GM10847 (cell line): ENCODE results near the gene GPR107.

Experiments used
- POLR2A ChIP-seq: IDR thresholded peaks from 2 replicates; pipeline ENCODE4 v1.6.1; 2011; ENCODE audit not compliant: insufficient read length; ENCODE audit errors: extremely low read depth

Gene GPR107

DNA sequence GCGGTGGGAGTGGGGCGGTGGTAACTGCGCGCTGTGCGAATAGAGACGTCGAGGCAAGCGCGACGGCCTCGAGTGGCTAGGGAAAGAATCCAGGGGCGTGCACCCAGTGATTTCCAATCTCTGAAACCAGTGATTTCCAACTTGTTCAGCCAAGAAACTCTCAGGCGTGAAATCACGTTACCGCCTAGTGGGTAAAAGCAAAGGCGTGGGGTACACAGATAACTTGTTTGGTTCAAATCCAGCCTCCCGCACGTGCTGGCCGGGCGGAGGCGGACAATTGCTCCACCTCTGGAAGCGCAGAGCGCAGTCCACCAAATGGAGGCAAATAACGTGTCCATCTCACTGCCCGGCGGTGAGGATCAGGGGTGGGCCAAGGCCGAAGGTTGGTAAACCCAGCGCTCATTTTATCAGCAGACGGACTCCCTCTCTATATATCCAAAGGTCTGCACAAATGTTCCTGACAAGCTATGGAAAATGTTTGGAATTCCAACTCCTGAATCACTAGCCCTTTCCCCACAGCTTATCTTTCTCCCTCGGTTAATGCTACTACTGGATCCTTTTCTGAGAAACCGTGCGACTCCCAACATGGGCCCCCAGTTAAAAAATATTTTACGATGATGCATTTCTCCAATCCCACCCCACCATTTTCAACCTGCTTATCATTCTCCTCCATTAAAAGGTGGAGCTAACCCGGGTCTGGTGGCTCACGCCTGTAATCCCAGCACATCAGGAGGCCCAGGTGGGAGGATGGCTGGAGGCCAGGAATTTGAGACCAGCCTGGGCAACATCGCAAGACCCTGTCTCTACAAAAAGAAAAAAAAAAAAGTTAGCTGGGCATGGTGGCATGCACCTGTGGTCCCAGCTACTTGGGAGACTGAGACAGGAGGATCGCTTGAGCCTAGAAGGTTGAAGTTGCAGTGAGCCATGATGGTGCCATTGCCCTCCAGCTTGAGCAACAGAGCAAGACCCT is 9.8 kb upstream of the GPR107 start:
- TF ChIP-seq POLR2A = no peak

DNA sequence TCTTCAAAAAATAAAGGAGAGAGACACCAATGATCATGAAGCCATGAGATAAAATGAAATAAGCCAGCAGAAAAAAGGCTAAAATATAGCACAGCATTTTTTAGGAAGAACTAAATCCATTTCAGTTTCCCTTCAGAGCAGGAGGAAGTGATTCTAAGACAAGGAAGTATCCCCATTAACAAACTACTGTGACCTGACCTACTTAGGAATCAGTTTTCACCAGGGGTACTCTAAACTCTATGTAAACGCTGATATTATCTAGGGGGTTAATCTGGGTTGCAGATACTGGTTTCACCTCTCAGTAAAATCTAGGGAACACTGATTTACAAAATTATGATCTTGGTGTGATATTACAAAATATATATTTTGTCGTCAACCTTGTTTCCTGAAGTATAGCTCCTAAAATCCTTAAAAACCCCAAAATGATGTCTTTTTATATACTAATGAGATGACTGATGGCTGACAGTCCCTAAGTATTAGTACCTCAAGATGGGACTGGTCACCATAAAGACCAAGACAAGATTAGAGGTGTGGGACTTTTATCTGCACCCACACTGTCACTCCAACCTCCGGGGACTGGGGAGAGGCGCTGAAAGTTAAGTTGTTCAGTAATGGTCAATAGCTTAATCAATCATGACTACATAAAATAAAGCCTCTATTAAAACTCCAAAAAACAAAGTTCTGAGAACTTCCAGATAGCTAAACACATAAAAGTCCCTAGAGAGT is 7.8 kb upstream of the GPR107 start:
- no peak for TF ChIP-seq POLR2A

DNA sequence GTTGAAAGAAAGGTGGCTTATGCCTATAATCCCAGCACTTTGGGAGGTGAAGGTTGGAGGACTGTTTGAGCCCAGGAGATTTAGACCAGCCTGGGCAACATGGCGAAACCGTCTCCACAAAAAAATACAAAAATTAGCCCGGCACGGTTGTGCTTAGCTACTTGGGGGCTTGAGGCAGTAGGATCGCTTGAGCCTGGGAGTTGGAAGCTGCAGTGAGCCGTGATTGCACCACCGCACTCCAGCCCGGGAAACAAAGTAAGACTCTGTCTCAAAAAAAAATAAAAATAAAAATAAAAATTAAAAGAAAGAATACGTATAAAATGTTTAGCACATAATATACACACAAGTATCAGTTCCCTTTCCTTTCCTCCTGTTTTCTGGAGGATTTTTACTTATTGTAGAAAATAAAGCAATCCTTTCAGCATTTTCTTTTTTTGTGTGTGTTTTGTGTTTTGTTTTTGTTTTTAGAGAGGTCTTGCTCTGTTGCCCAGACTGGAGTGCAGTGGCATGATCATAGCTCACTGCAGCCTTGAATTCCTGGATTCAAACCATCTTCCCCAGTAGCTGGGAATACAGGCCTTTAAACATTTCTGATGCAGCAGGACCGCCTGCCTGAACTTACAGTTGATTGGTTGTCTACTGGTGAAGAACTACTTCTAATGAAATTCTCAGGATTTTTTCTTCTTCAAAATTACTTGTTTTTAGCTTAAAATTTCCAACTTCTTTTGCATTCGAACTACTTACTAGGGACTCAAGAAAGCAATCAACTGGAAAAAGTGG is 4.1 kb upstream of the GPR107 start:
- no peak for TF ChIP-seq POLR2A

DNA sequence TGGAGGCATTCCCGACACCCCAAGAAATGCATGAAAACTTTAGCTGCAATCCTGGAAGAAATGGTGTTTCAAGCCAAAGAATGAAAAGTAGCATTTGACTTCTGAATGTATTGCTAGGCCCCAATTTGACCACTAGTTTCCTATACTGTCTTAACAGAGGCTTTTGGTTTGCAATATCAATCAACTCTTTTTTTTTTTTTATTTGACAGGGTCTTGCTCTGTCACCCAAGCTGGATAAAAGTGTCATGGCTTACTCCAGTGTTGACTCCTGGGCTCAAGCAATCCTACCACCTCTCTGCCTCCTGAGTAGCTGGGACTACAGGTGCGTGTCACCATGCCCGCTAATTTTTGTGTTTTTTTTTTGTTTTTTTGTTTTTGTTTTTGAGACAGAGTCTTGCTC is 3.2 kb upstream of the GPR107 start:
- TF ChIP-seq POLR2A = no peak

DNA sequence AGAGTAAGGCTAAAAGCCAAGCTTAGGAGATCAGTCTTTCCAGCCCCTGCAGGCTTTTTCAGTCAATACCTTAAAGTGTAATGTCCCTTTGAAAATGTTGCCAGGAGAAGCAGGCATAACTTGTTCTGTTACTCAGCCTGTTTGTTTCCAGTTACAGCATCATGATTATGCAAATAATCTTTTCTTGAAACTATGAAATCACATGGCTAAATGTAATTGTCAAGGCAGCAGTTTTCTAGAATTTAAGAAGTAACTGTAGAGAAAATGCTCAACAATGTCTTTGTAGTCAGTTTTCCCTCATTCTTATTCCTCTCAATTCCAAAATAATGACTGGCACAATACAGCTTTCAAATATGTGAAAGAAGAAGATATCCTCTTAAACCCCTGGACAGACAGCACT is 1.9 kb upstream of the GPR107 start:
- no peak for TF ChIP-seq POLR2A

DNA sequence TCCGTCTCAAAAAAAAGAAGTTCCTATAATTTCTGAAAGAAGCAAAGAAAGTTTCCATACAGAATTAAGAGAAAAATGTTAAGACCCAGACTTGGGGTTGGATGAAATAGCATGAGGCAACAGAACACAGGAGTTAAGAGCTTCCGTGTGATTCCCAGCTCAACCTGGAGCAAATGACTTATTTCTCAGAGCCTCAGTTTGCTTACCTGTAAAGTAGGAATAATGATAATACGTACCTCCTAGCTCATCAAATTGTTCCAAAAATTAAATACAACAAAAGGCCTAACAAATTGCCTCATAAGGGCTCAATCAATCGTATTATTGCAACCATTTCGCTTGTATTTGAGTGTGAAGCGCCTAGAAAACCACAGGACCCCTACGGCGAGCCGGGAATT is 600 bp upstream of the GPR107 start:
- no peak for TF ChIP-seq POLR2A

DNA sequence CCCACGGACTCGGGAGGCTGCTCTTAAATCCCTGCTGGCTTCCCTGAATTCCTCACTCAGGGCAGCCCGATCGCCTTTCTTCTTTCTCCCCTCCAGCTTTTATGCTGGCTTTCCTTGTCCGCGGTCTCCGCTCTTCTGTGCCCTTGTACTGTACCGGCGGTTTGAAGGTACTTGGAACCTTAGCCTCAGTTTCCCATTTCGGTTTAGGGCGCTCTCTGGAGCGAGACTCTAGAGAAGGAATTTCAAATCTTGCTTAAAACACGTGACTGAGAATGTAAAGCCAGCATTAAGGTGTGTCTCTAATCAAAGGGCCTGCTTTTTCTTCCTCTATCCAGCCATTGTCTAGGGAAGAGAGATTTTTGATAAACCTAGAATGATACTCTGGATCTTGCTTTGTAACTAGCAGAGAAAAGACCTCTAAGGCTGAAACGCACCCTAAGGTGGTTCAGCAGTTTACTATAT is 650 bp downstream of the GPR107 start:
- no peak for TF ChIP-seq POLR2A

DNA sequence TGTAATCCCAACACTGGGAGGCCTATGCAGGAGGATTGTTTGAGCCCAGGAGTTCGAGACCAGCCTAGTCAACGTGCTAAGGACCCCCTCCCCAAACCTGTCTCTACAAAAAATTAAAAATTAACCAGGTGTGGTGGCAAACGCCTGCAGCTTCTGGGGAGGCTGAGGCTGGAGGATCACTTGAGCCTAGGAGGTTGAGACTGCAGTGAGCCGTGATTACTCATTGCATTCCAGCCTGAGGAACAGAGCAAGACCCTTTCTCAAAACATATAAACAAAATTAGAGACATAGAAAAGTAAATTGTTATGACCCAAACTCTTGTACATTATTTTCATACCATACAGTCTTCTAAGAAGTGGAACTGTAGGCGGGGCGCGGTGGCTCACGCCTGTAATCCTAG is 1.1 kb downstream of the GPR107 start:
- no peak for TF ChIP-seq POLR2A

DNA sequence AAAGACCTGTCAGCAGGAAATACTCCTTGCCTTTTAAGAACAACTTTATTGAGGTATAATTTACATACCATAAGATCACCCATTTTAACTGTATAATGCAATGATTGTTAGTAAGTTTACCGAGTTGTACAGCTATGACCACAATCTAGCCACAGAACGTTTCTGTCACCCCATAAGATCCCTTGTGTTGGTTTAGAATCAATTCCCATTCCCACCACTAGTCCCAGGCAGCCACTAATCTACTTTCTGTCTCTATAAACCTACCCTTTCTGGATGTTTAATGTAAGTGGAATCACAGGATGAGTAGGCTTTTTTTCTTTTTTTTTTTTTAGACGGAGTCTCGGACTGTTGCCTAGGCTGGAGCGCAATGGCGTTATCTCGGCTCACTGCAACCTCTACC is 4.4 kb downstream of the GPR107 start:
- no peak for TF ChIP-seq POLR2A

DNA sequence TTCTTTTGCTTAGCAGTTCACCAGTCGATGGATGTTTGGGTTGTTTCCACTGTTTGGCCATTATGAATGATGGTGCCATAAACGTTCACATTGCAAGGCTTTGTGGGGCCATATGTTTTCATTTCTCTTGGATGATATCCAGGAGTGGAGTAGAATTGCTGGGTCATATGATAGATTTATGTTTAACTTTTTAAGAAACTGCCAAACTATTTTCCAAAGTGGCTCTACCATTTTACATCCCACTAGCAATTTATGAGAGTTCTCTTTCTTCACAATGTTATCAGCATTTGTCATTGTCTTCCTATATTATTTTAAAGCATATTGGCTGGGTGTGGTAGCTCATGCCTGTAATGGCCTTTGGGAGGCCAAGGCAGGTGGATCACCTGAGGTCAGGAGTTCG is 5.2 kb downstream of the GPR107 start:
- TF ChIP-seq POLR2A = no peak

DNA sequence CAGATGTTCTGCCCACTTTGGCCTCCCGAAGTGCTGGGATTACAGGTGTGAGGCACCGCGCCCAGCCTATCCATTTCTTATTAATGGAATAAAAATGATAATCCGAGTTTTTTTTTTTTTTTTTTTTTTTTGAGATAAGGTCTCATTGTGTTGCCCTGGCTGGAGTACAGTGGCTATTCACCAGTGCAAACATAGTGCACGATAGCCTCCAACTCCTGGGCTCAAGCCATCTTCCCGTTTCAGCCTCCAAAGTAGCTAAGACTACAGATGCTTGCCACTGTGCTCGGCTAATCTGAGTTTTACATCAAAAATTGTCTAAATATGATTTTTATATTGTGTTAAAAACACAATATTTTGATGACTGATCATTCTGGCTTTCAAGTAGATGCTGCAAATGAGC is 6.6 kb downstream of the GPR107 start:
- TF ChIP-seq POLR2A = no peak

DNA sequence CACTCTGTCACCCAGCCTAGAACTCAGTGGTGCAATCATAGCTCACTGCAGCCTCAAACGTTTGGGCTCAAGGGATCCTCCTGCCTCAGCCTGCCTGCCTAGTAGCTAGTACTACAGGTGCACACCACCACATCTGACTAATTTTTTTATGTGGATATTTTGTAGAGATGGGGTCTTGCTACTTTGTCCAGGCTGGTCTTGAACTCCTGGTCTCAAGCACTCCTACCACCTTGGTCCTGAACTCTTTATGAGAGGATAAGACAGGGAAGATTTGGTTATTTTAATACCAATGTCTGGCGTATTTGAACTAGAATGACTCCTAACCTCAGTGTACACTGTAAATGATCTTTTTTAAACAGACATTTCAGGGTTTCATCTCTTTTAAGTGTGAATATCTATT is 9.0 kb downstream of the GPR107 start:
- no peak for TF ChIP-seq POLR2A

DNA sequence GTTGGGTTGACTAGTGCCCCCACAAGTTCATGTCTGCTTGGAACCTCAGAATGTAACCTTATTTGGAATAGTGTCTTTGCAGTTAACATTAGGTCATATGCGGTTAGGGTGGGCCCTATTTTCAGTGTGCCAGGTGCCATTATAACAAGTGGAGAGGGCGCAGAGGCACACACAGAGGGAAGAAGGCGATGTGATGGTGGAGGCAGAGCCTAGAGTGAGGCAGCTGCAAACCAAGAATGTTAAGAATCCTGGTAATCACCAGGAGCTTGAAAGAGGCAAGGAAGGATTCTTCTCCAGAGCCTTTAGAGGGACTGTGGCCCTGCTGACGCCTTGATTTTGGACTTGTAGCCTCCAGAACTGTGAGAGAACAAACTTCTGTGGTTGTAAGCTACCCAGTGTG is 10.9 kb downstream of the GPR107 start:
- no peak for TF ChIP-seq POLR2A

DNA sequence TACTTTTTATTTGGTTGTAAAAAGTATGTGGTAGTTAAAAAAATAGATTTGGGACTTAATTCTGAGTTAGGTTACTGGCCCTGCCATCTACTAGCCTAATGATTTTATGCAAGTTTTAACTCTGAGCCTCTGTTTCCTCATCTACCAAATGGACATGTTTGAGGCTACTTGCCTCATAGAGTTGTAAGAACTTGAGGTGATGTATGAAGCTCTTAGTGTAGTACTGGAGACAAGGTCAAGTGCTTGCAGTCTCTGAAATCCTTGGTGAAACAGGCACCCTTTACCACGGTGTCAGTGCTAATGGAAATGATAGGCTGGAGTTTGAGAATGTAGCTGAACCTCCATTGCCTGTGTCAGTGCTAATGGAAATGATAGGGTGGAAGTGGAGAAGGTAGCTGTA is 15.3 kb downstream of the GPR107 start:
- TF ChIP-seq POLR2A = no peak

DNA sequence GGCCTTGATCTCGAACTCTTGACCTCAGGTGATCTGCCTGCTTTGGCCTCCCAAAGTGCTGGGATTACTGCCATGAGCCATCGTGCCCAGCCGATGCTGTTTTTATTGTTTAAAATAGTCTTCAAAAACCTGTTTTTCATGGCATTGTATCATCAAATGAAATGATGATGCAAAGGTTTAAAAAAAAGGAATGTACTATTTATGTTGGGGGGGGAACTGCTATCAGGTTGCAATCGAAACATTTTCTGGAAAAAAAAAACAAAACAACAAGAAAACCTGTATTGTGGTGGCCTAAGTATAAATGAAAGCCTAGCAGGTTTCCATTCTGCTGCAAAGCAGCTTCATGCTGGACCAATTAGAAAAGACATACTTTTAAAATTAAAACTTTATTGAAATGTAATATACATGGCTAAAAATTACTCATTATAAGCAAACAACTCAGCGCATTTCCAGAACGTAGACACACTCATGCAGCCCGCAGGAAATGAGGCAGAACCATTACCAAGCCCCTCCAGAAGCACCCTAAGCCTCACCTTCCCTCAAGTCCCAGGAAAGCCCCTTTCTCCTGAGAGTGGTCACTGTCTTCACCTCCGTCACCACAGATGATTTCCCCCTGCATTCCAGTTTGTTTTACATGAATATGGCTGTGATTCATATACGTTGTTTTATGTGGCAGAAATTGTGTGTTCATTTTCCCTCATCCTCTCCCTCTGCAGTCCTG is 19.0 kb downstream of the GPR107 start:
- TF ChIP-seq POLR2A = no peak

DNA sequence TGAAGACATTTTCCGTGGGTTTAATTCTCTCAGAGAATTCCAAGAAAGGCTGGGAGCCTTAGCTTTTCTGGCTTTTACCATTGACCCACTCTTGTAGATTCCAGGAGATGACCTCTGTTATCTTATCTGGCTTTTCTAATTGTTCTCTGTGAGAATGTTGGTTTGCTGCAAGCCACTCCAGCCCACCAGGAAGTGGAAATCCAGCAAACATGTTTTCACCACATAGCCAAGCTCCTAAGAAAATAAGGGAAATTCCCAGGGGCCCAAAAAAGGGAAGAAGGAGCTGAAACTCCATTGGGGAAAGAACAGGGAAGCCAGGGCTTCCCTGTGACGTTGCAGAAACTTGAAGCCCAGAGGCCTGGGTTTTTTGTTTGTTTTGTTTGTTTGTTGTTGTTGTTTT is 19.7 kb downstream of the GPR107 start:
- no peak for TF ChIP-seq POLR2A

DNA sequence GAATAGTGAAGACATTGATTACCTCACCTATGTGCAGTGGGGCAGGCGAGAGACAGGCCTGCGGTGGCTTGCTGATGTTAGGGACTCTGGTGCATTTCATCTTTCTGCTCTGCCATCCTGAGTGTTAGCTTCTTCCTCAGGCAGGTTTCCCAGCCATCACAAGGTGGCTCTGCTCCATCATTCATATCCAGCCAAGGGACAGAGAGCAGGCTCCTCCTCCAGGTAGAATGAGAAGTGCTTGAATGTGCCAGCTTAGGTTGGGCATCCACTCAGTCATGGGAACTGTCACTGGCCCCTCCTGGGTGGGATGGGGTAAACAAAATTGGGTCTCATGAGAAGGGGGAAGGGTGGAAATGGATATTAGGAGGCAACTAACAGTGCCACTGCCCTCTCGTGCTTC is 24.8 kb downstream of the GPR107 start:
- TF ChIP-seq POLR2A = no peak
